GM18519 (cell line): ENCODE data around the gene MICAL3.
"Not testable (repeated sequence)": the region's sequence is repeated elsewhere in the genome, so short reads cannot be mapped to it uniquely, and the experiment has no call there.

Source experiments
- ATAC-seq: cut with Tn5 transposase; IDR thresholded peaks from one replicate; pipeline ENCODE4 v1.9.1; 2021; ENCODE audit warnings: mild to moderate bottlenecking, moderate library complexity; ENCODE audit not compliant: unreplicated experiment, low FRiP score

MICAL3 gene

GRCh38 chr22:17897858-17898257 is 126.5 kb downstream of the MICAL3 start:
- no peak for ATAC-seq

- ATAC-seq: no peak
Measured at GRCh38 chr22:17897426-17897825, 126.9 kb downstream of the MICAL3 start.

- ATAC-seq: no peak
Measured at GRCh38 chr22:17896586-17896985, 127.8 kb downstream of the MICAL3 start.

- no peak for ATAC-seq
Measured at GRCh38 chr22:17893900-17894535, 130.3 kb downstream of the MICAL3 start.

GRCh38 chr22:17892376-17892775 is 132.0 kb downstream of the MICAL3 start:
- ATAC-seq: no peak

- ATAC-seq: no peak
Measured at GRCh38 chr22:17891481-17892167, 132.7 kb downstream of the MICAL3 start.

GRCh38 chr22:17890892-17891291 is 133.5 kb downstream of the MICAL3 start:
- ATAC-seq: no peak

GRCh38 chr22:17890245-17890671 is 134.1 kb downstream of the MICAL3 start:
- ATAC-seq: no peak

GRCh38 chr22:17888855-17889254 is 135.5 kb downstream of the MICAL3 start:
- ATAC-seq: no peak

- no peak for ATAC-seq
Measured at GRCh38 chr22:17888439-17888838, 135.9 kb downstream of the MICAL3 start.

GRCh38 chr22:17884893-17885292 is 139.5 kb downstream of the MICAL3 start:
- no peak for ATAC-seq

GRCh38 chr22:17884084-17884483 is 140.3 kb downstream of the MICAL3 start:
- ATAC-seq: no peak

GRCh38 chr22:17883356-17883755 is 141.0 kb downstream of the MICAL3 start:
- ATAC-seq: no peak

GRCh38 chr22:17882727-17883126 is 141.6 kb downstream of the MICAL3 start:
- no peak for ATAC-seq

- no peak for ATAC-seq
Measured at GRCh38 chr22:17882162-17882561, 142.2 kb downstream of the MICAL3 start.

GRCh38 chr22:17881366-17881765 is 143.0 kb downstream of the MICAL3 start:
- no peak for ATAC-seq

- no peak for ATAC-seq
Measured at GRCh38 chr22:17880468-17880867, 143.9 kb downstream of the MICAL3 start.

- ATAC-seq: no peak
Measured at GRCh38 chr22:17880020-17880419, 144.3 kb downstream of the MICAL3 start.

GRCh38 chr22:17878941-17879340 is 145.4 kb downstream of the MICAL3 start:
- ATAC-seq: no peak

GRCh38 chr22:17878186-17878694 is 146.1 kb downstream of the MICAL3 start:
- ATAC-seq: no peak

- ATAC-seq: not testable (repeated sequence)
Measured at GRCh38 chr22:17876878-17877855, 147.2 kb downstream of the MICAL3 start.
